Uterus (tissue), 2 donors: ENCODE results near the gene DPP9.

Experiments
- CTCF ChIP-seq, 4 experiments: fragments of 200-600 bp in 2 of 4; fragments of 450-650 bp in 2 of 4; sonication (generic) in 2 of 4; IDR thresholded peaks; one replicate each; pipeline ENCODE4 v1.5.1; 2016 to 2019; ENCODE audit warnings: antibody characterized with exemption in 4 of 4, mild to moderate bottlenecking in 2 of 4, moderate library complexity in 1 of 4
- POLR2A ChIP-seq, 2 donors: fragments of 450-650 bp; IDR thresholded peaks; one replicate each; pipeline ENCODE4 v1.6.1; 2016; ENCODE audit warnings: antibody characterized with exemption in 2 of 2, mild to moderate bottlenecking in 1 of 2, moderate library complexity in 1 of 2

GRCh38 chr19:4703671-4704316, 19.8 kb downstream of the DPP9 start:
- TF ChIP-seq POLR2A (IDR thresholded peaks at IDR 0.05), result no peak
- no peak for TF ChIP-seq CTCF (IDR thresholded peaks at IDR 0.05)
